GM12872 (cell line): ENCODE data around the gene FADD.

Experiments
- TF ChIP-seq, protein P1 (sequence below): IDR thresholded peaks from 3 replicates; pipeline ENCODE4 v1.5.1; 2011; ENCODE audit warnings: low read depth, mild to moderate bottlenecking, low read length, moderate library complexity; ENCODE audit not compliant: insufficient read depth

Gene FADD

DNA sequence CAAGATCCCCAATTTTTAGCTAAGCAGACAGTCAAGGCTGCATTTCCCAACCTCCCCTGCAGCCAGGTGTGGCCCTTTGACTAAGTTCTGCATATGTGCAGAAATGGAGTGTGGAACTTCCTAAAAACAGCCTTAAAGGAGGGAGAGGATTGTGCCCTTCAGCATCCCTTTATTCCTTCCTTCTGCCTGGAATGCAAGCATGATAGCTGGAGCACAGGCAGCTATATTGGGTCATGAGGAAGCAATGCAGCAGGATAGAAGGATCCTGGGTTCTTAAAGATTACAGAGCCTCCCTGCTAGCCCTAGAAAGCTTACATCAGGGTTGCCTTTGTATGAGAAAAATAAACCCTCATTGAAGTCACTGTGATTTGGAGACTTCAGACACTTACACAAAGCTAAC, 29.9 kb downstream of the FADD start:
- TF ChIP-seq, protein P1, sequence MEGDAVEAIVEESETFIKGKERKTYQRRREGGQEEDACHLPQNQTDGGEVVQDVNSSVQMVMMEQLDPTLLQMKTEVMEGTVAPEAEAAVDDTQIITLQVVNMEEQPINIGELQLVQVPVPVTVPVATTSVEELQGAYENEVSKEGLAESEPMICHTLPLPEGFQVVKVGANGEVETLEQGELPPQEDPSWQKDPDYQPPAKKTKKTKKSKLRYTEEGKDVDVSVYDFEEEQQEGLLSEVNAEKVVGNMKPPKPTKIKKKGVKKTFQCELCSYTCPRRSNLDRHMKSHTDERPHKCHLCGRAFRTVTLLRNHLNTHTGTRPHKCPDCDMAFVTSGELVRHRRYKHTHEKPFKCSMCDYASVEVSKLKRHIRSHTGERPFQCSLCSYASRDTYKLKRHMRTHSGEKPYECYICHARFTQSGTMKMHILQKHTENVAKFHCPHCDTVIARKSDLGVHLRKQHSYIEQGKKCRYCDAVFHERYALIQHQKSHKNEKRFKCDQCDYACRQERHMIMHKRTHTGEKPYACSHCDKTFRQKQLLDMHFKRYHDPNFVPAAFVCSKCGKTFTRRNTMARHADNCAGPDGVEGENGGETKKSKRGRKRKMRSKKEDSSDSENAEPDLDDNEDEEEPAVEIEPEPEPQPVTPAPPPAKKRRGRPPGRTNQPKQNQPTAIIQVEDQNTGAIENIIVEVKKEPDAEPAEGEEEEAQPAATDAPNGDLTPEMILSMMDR, result no peak

DNA sequence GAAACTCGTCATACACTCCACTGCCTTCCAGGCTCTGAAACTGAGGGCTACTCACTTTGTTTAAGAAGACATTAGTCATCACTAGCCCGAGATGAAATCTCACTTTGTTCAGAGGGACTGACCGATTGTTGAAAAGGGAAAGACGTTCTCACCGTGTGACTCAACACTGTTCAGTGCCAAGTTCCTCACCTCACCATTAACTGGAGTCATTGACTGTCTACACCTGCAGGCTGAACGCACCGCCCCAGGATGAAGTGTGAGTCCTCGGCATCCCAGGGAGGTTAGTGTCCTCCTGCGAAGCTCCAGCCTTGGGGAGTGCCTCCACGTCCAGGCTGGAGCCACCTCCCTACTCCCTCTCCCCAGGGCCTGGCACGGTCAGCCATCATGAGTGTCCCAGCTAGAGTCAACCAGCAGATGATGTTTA, 30.4 kb downstream of the FADD start:
- TF ChIP-seq, protein P1, result no peak

GRCh38 chr11:70233962-70234361, 30.9 kb downstream of the FADD start:
- TF ChIP-seq, protein P1, result no peak

DNA sequence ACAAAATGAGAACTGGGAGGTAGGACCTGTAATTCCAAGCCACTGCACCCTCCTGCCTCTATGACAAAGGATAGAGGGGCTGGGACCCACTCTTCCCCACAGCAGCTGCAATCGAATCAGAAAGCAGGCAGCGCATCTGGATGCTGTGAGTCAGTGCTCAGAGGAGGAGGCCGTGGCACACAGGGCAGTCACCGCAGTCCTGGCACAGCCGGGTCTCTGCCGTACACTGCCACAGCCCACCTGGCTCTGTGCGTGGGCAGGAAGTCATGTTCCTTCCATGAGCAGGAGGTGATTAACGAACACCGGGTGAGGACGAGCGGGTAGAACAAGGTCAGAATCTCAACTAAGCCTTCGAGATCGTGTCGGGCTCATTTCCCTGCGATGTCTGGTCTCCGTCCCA, 37.2 kb downstream of the FADD start:
- TF ChIP-seq, protein P1, result no peak

- TF ChIP-seq, protein P1, result no peak
Observed at GRCh38 chr11:70241709-70242108, 38.6 kb downstream of the FADD start.

DNA sequence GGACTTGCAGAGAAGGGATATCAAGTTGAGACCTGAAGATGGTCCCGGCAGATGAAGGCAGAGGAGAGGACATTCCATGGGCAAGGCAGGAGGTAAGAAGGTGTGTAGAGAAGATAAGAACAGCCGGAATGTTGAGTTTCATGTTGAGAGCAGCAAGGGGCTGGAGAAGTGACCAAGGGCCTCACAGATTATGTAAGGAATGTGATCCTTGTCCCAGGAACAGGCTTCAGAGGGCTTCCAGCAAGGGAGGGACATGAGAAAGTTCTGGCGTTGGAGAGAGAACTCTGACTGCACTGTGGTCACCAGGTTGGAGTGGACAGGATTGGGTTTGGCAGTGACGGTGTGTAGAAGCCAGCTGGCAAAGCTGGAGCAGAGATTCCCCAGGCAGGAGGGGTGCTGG, 39.8 kb downstream of the FADD start:
- TF ChIP-seq, protein P1, result no peak

- TF ChIP-seq, protein P1, result no peak
Observed at GRCh38 chr11:70243912-70244652, 41.0 kb downstream of the FADD start.
